ENCODE results near the gene MTHFD1L.

MTHFD1L gene

DNA sequence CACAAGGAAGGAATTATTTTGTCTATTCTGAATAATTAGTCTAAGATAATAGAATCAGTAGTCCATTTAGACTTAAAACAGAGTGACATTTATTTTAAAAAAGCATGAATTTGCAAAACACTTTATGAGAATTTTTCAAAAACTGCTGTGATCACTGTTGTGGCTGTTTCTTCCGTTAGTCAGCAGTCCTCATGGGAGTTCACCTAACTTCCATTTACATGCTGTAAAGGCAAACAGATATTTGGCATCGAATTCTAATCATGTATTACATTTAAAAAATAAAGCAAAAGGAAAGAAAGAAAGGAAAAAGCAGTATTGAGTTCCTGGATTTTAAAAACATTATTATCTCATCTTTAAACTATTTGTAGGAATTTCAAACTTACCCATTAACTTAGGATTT is 111.8 kb downstream of the MTHFD1L start:
- no peak for TF ChIP-seq EZH2phosphoT487 (IDR thresholded peaks at IDR 0.05; ENCODE audit: borderline replicate concordance)
- TF ChIP-seq CTCF (conservative IDR thresholded peaks at IDR 0.05; ENCODE audit: low read length): no peak
- Histone ChIP-seq H3K4me3 (ENCODE audit: low read length, poor library complexity, severe bottlenecking) (no peak overlapping the region), H4K20me1 (ENCODE audit: insufficient read depth, low read length, poor library complexity, severe bottlenecking) (no peaks in the 10 kb centered on the region), H3K9ac (ENCODE audit: low read depth, low read length, poor library complexity, severe bottlenecking) (no peak overlapping the region), H3K36me3 (ENCODE audit: insufficient read depth, low read length) (peaks cover 28% of the 10 kb centered on the region; the same call in 1 of the 2 replicates), H3K27me3 (ENCODE audit: insufficient read depth, low read length, poor library complexity, severe bottlenecking) (no peaks in the 10 kb centered on the region), H3K9me2 (replicated peaks; ENCODE audit: low read depth, low read length) (no peaks in the 10 kb centered on the region), H3K9me3 (ENCODE audit: insufficient read depth, low read depth, low read length) (no peaks in the 10 kb centered on the region), H3K79me2 (ENCODE audit: insufficient read depth, low read length) (no peaks in the 10 kb centered on the region), H2AFZ (ENCODE audit: low read length) (no peak overlapping the region), H3K4me1 (ENCODE audit: insufficient read depth, low read length, poor library complexity, severe bottlenecking) (no peaks in the 10 kb centered on the region), H3F3A (ENCODE audit: low read depth) (no peaks in the 10 kb centered on the region), H3K4me2 (ENCODE audit: low read depth, low read length, poor library complexity, severe bottlenecking) (no peak overlapping the region)

DNA sequence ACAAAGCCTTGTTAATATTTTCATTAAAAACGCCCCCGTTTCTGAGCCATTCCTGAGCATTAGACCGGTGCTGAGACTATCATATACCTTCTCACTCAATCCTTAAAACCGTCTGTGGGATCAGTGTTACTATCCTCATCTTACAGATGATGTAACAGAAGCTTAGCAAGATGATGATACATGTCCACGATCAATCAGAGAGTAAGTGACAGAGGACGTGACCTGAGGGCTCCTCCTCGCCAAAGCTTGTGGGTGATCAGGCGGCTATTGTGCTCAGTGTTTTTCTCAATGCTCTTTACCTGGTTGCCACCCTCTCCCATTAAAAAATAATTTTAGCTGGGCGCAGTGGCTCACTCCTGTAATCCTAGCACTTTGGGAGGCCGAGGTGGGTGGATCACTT is 113.1 kb downstream of the MTHFD1L start:
- Histone ChIP-seq H3K4me2 (ENCODE audit: low read depth, low read length, poor library complexity, severe bottlenecking) (no peak overlapping the region), H3K4me1 (ENCODE audit: insufficient read depth, low read length, poor library complexity, severe bottlenecking) (no peaks in the 10 kb centered on the region), H3K79me2 (ENCODE audit: insufficient read depth, low read length) (no peaks in the 10 kb centered on the region), H3K9me3 (ENCODE audit: insufficient read depth, low read depth, low read length) (no peaks in the 10 kb centered on the region), H3K9me2 (replicated peaks; ENCODE audit: low read depth, low read length) (no peaks in the 10 kb centered on the region), H4K20me1 (ENCODE audit: insufficient read depth, low read length, poor library complexity, severe bottlenecking) (no peaks in the 10 kb centered on the region), H3K9ac (ENCODE audit: low read depth, low read length, poor library complexity, severe bottlenecking) (no peak overlapping the region), H3K36me3 (ENCODE audit: insufficient read depth, low read length) (peaks cover 19% of the 10 kb centered on the region; the same call in 1 of the 2 replicates), H3F3A (ENCODE audit: low read depth) (no peaks in the 10 kb centered on the region), H3K27me3 (ENCODE audit: insufficient read depth, low read length, poor library complexity, severe bottlenecking) (no peaks in the 10 kb centered on the region), H3K4me3 (ENCODE audit: low read length, poor library complexity, severe bottlenecking) (no peak overlapping the region), H2AFZ (ENCODE audit: low read length) (no peak overlapping the region)
- no peak for TF ChIP-seq EZH2phosphoT487 (IDR thresholded peaks at IDR 0.05; ENCODE audit: borderline replicate concordance)
- no peak for TF ChIP-seq CTCF (conservative IDR thresholded peaks at IDR 0.05; ENCODE audit: low read length)

- Histone ChIP-seq H3K9ac (ENCODE audit: low read depth, low read length, poor library complexity, severe bottlenecking) (no peak overlapping the region), H3K9me3 (ENCODE audit: insufficient read depth, low read depth, low read length) (no peaks in the 10 kb centered on the region), H3K4me2 (ENCODE audit: low read depth, low read length, poor library complexity, severe bottlenecking) (no peak overlapping the region), H3K79me2 (ENCODE audit: insufficient read depth, low read length) (no peaks in the 10 kb centered on the region), H3K9me2 (replicated peaks; ENCODE audit: low read depth, low read length) (no peaks in the 10 kb centered on the region), H4K20me1 (ENCODE audit: insufficient read depth, low read length, poor library complexity, severe bottlenecking) (no peaks in the 10 kb centered on the region), H3K27me3 (ENCODE audit: insufficient read depth, low read length, poor library complexity, severe bottlenecking) (no peaks in the 10 kb centered on the region), H2AFZ (ENCODE audit: low read length) (no peak overlapping the region), H3K4me3 (ENCODE audit: low read length, poor library complexity, severe bottlenecking) (no peak overlapping the region), H3K36me3 (ENCODE audit: insufficient read depth, low read length) (peaks cover 16% of the 10 kb centered on the region; the same call in 1 of the 2 replicates), H3K4me1 (ENCODE audit: insufficient read depth, low read length, poor library complexity, severe bottlenecking) (no peaks in the 10 kb centered on the region), H3F3A (ENCODE audit: low read depth) (no peaks in the 10 kb centered on the region)
- TF ChIP-seq CTCF (conservative IDR thresholded peaks at IDR 0.05; ENCODE audit: low read length) (no peak), EZH2phosphoT487 (IDR thresholded peaks at IDR 0.05; ENCODE audit: borderline replicate concordance) (no peak)
Measured at GRCh38 chr6:150979826-150980350, 114.4 kb downstream of the MTHFD1L start.
